Measurements from ENCODE around the gene DR1.
"Not testable (repeated sequence)": the region's sequence is repeated elsewhere in the genome, so short reads cannot be mapped to it uniquely, and the experiment has no call there.

DR1 gene

GRCh38 chr1:93384656-93385055, 38.9 kb downstream of the DR1 start:
- DNase-seq (ENCODE audit: low spot score in 2 of 2) = no peak
- H3K36me3 Mint-ChIP-seq = peaks cover 6% of the 10 kb centered on the region
- H3K27ac Mint-ChIP-seq = no peak overlapping the region
- no peak for ATAC-seq (ENCODE audit: low read depth)
- H3K4me3 Mint-ChIP-seq = no peak overlapping the region
- H3K4me1 Mint-ChIP-seq = no peaks in the 10 kb centered on the region
- no peaks in the 10 kb centered on the region for H3K27me3 Mint-ChIP-seq
- peaks cover 16% of the 10 kb centered on the region for H3K9me3 Mint-ChIP-seq

GRCh38 chr1:93386268-93386667, 40.6 kb downstream of the DR1 start:
- not testable (repeated sequence) for H3K36me3 Mint-ChIP-seq; DNase-seq (ENCODE audit: low spot score in 2 of 2); H3K27me3 Mint-ChIP-seq; H3K4me1 Mint-ChIP-seq; ATAC-seq (ENCODE audit: low read depth); H3K4me3 Mint-ChIP-seq; H3K27ac Mint-ChIP-seq
- peaks cover 14% of the 10 kb centered on the region for H3K9me3 Mint-ChIP-seq

DNA sequence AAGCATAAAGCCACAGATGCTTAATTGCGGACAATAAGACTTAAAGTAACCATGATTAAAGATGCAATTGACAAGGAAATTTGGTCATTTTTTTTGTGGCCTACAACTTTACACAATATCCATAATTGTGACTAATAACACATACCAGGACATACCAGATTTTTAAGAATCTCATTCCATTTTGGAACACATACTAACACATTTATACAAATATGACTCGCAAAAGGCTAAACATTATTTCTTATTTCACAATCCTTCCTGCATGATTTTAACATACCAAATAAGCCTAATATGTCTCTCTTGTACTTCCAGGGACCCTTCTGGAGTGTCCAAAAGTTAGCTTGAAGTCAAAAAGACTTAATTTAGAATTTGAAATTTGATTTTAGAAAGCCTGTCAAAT, 48.8 kb downstream of the DR1 start:
- H3K4me3 Mint-ChIP-seq = no peak overlapping the region
- no peaks in the 10 kb centered on the region for H3K36me3 Mint-ChIP-seq
- no peak for DNase-seq (ENCODE audit: low spot score in 2 of 2)
- no peak overlapping the region for H3K27ac Mint-ChIP-seq
- H3K4me1 Mint-ChIP-seq = no peaks in the 10 kb centered on the region
- ATAC-seq (ENCODE audit: low read depth) = no peak
- no peaks in the 10 kb centered on the region for H3K9me3 Mint-ChIP-seq
- H3K27me3 Mint-ChIP-seq = no peaks in the 10 kb centered on the region

GRCh38 chr1:93395195-93395594, 49.5 kb downstream of the DR1 start:
- H3K27me3 Mint-ChIP-seq = no peaks in the 10 kb centered on the region
- no peak overlapping the region for H3K4me3 Mint-ChIP-seq
- no peaks in the 10 kb centered on the region for H3K9me3 Mint-ChIP-seq
- no peaks in the 10 kb centered on the region for H3K36me3 Mint-ChIP-seq
- H3K4me1 Mint-ChIP-seq = no peaks in the 10 kb centered on the region
- ATAC-seq (ENCODE audit: low read depth) = no peak
- no peak overlapping the region for H3K27ac Mint-ChIP-seq
- no peak for DNase-seq (ENCODE audit: low spot score in 2 of 2)

DNA sequence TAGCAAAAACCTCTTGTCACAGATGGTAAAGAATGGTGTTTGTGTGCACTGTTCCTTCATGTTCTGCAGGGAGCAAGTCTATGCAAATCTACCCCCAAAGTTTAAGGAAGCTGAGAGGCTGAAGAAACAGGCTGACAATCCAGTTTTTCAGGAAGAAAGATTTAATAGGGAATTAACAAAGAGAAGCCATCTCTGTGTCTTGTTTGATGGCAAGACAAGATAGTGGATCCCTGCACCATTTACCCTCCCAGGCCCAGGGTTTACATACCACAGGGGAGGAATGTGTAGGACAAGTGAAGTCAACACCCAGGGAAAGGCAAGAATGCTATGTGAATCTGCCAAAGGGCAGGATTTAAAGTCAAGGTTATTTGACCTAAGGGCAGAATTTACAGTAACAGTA, 54.1 kb downstream of the DR1 start:
- H3K27ac Mint-ChIP-seq = no peak overlapping the region
- no peak for DNase-seq (ENCODE audit: low spot score in 2 of 2)

DNA sequence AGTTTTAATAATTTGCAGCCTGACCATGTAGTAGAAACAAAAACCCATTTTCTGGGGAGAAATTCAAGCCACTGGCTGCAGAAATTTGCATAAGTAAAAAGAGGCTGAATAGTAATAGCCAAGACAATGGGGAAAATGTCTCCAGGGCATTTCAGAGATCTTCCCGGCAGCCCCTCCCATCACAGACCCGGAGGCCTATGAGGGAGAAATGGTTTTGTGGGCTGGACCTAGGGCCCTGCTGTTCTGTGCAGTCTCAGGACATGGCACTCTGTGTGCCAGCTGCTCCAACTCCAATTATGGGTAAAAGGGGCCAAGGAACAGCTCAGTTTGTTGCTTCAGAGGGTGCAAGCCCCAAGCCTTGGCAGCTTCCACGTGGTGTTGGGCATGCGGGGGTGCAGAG, 62.5 kb downstream of the DR1 start:
- Mint-ChIP-seq H3K9me3 (no peaks in the 10 kb centered on the region), H3K27me3 (peaks cover 9% of the 10 kb centered on the region), H3K4me1 (no peaks in the 10 kb centered on the region), H3K36me3 (peaks cover 2% of the 10 kb centered on the region), H3K27ac (no peak overlapping the region), H3K4me3 (no peak overlapping the region)
- no peak for ATAC-seq (ENCODE audit: low read depth)
- DNase-seq (ENCODE audit: low spot score in 2 of 2) = no peak

More for the DNA sequence above, 54.1 kb downstream of the DR1 start:
- no peak for ATAC-seq (ENCODE audit: low read depth)
- H3K9me3 Mint-ChIP-seq = no peaks in the 10 kb centered on the region
- H3K27me3 Mint-ChIP-seq = no peaks in the 10 kb centered on the region
- H3K4me1 Mint-ChIP-seq = no peaks in the 10 kb centered on the region
- H3K36me3 Mint-ChIP-seq = no peaks in the 10 kb centered on the region
- no peak overlapping the region for H3K4me3 Mint-ChIP-seq

DNA sequence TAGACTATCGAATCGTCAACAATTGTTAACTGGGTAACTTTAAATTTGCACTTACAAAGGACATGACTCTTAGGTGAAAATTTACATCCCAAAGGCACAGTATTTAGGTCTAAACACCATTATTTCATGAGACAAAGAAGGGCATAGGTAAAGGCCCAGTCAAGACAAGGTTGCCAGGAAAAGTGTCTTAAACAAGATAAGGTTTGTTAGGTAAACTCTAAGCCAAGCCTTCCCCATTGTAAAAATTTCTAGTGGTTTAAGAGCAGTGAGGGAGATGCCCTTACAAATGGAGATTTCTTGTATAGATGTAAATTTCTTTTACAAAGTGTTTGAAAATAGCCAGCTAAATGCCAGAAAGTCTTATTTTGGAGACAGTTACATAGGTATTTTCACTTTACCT, 65.3 kb downstream of the DR1 start:
- peaks cover 6% of the 10 kb centered on the region for H3K4me1 Mint-ChIP-seq
- DNase-seq (ENCODE audit: low spot score in 2 of 2) (no peak), ATAC-seq (ENCODE audit: low read depth) (no peak)
- no peaks in the 10 kb centered on the region for H3K9me3 Mint-ChIP-seq
- H3K4me3 Mint-ChIP-seq = no peak overlapping the region
- H3K27ac Mint-ChIP-seq = no peak overlapping the region
- peaks cover 6% of the 10 kb centered on the region for H3K27me3 Mint-ChIP-seq
- peaks cover 2% of the 10 kb centered on the region for H3K36me3 Mint-ChIP-seq

GRCh38 chr1:93414749-93415148, 69.0 kb downstream of the DR1 start:
- DNase-seq (ENCODE audit: low spot score in 2 of 2) (no peak), ATAC-seq (ENCODE audit: low read depth) (peak; percentile 62)
- Mint-ChIP-seq H3K27me3 (peaks cover 5% of the 10 kb centered on the region), H3K27ac (no peak overlapping the region), H3K9me3 (peaks cover 2% of the 10 kb centered on the region), H3K4me3 (peak overlapping the region; percentile 18), H3K36me3 (peaks cover 2% of the 10 kb centered on the region), H3K4me1 (peaks cover 8% of the 10 kb centered on the region)

GRCh38 chr1:93415296-93415695, 69.6 kb downstream of the DR1 start:
- Mint-ChIP-seq H3K36me3 (peaks cover 2% of the 10 kb centered on the region), H3K27ac (no peak overlapping the region), H3K9me3 (peaks cover 2% of the 10 kb centered on the region), H3K4me3 (no peak overlapping the region), H3K27me3 (peaks cover 5% of the 10 kb centered on the region), H3K4me1 (peaks cover 8% of the 10 kb centered on the region)
- DNase-seq (ENCODE audit: low spot score in 2 of 2) (no peak), ATAC-seq (ENCODE audit: low read depth) (no peak)

DNA sequence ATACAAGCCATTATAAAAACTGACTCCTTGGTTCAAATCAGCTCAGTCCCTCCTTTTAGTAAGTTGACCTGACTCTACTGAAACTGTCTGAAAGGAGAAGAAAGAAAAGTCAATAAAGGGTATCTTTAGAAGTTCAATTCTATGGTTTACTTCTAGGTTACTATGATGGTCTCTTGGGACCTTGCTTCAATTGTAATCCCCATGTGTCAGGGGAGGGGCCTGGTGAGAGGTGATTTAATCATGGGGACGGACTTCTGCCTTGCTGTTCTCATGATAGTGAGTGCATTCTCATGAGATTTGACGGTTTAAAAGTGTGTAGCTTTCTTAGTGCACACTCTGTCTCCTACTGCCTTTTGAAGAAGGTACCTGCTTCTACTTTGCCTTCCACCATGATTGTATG, 70.5 kb downstream of the DR1 start:
- H3K27ac Mint-ChIP-seq = no peak overlapping the region

More for the DNA sequence above, 70.5 kb downstream of the DR1 start:
- peaks cover 8% of the 10 kb centered on the region for H3K4me1 Mint-ChIP-seq
- H3K9me3 Mint-ChIP-seq = peaks cover 2% of the 10 kb centered on the region
- DNase-seq (ENCODE audit: low spot score in 2 of 2) = no peak
- H3K4me3 Mint-ChIP-seq = no peak overlapping the region
- peak; percentile 59 for ATAC-seq (ENCODE audit: low read depth)
- H3K27me3 Mint-ChIP-seq = peaks cover 8% of the 10 kb centered on the region
- H3K36me3 Mint-ChIP-seq = peaks cover 2% of the 10 kb centered on the region
